Urothelium cell line (cell line): Measurements from ENCODE around the gene TACC3.
A peak's percentile ranks its signal among the peaks of the same experiment; 100 is the strongest.

Experiments used
- DNase-seq: peaks from one replicate; pipeline ENCODE4 v3.0.0; 2011; ENCODE audit warnings: low spot score, mixed read lengths
- FAIRE-seq: peaks from 2 replicates; lab custom pipeline; 2011; peaks lifted over from hg19 to GRCh38; lab: Jason Lieb, UNC

TACC3 gene

GRCh38 chr4:1721003-1721665 is at the start of gene TACC3, which contains the start of gene TMEM129:
TSS of gene TACC3 (plus strand) at chr4:1721521. CDS start at chr4:1723422, 1,901 bp downstream.
TSS of gene TMEM129 (minus strand) at chr4:1721323. CDS start at chr4:1720837, 486 bp downstream.
- FAIRE-seq: no peak

GRCh38 chr4:1673671-1674070 is 47.6 kb upstream of the TACC3 start:
- DNase-seq (no peak), FAIRE-seq (no peak)

More at GRCh38 chr4:1721003-1721665, at the start of gene TACC3, which contains the start of gene TMEM129:
- peak; percentile 95 for DNase-seq

DNA sequence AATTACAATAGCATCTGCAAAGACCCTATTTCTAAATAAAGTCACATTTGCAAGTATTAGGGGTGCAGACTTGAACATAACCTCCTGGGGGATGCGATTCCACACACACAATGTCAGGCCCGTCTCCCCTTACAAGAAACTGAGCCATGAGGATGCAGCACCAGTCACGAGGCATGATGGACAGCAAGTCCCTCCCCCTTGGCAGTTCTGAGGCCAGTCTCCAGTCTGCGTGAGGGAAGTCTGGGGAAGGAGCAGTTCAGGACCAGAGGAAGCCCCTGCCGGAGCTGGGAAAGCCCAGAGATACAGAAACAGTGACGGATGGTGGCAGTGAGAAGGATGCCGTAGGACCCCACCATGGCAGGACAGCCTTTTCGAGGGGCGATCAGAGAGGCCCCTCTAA is 46.6 kb upstream of the TACC3 start:
- no peak for DNase-seq
- no peak for FAIRE-seq

GRCh38 chr4:1675136-1675801 is 46.1 kb upstream of the TACC3 start:
- no peak for FAIRE-seq
- DNase-seq: no peak

GRCh38 chr4:1675802-1676137 is 45.6 kb upstream of the TACC3 start:
- DNase-seq (no peak), FAIRE-seq (no peak)

- DNase-seq (no peak), FAIRE-seq (no peak)
Observed at GRCh38 chr4:1676605-1677525, 44.5 kb upstream of the TACC3 start.

- FAIRE-seq: no peak
- no peak for DNase-seq
Observed at GRCh38 chr4:1678244-1678643, 43.1 kb upstream of the TACC3 start.

DNA sequence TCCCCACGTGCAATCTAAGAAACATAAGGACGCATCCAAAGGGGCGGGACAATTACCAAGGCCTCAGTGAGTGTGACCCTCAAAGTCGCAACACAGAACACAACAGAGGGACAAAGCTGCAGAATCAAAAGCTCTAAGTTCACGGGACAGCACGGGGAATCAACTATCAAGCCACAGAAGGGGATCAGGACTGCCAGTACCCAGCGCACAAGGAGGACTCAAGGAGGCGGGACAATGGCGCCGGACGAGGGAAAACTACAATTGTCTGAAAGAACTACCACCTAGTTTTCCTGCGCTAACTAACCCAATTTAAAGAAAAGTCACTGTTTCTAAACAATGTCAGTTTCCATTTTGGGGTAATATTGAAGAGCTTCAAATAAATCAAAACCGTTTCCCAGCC is 38.5 kb upstream of the TACC3 start:
- DNase-seq (no peak), FAIRE-seq (no peak)

- DNase-seq (no peak), FAIRE-seq (no peak)
Observed at GRCh38 chr4:1683261-1683735, 38.0 kb upstream of the TACC3 start.

DNA sequence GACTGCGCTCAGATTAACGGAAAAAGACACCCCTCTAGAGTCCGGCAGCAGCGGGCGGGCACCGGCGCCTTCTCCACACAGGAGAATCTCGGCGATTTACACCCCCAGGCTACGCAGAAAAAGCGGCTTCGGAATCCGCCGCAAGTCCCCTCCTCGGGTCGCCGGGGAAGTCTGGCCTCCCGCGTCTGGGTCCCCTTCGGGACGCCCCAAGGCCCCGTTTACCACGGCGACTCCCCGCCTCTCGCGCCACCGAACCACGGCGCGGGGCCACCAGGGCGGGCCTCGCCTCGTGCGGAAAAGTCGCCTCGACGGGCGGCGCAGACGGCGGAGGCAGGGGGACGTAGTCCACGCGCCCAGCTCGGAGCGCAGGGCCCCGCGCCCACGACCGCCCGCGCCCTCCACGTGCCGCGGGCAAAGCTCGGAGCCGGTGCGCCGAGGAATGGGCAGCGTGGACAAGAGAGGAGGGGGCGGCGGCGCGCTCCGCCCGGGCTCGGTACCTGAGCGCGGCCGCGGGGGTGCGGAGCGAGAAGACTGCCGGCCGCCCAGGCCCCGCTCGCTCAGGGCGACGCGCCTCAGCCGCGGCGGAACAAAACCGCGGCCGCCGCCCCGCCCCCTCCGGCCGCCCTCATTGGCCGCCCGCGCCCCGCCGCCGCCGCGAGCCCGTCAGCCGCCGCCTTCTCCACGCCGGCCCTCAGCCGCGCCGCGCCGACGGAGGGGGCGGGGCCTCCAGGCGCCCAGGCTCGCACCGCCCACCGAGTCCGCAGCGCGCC is 37.4 kb upstream of the TACC3 start, which contains the start of gene FAM53A:
TSS of gene FAM53A (minus strand) at position 578 of the 770 bp plus-strand sequence. CDS start 15,572 bp downstream, outside the sequence.
- no peak for DNase-seq
- FAIRE-seq: no peak

DNA sequence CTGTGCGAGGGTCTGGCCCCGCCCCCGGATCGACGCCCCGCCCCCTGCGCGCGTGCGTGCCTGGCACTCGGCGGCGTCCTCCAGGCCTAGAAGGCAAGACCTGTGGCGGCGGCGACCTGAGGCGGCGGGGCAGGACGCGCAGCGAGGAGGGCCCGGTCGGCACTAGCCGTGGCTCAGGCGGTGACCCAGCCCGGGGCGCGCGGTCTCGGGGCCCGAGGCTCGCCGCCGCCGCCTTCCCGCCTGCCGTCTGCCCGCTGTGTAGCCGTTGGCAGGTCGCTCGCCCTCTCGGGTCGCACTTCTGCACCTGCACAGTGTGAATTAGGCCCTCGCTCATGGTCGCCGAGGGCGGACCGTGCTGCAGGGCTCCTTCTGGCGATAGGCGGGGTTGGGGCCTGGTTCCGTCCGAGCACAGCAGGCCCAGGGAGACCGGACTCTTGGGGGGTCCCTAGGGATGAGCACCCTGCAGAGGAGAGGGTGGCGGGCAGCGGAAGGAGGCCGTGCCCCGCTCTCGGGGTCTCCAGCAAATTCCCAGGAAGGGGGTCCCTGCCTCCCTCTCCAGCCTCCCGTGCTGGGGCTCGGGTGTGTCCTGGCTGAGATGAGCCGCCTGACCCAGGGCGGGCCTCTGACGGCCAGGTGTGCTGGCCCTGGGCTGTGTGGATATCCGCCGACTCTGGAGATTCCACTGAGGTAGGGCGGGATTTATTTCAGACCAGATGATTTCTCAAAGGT is 36.7 kb upstream of the TACC3 start:
- DNase-seq: no peak
- FAIRE-seq: no peak

DNA sequence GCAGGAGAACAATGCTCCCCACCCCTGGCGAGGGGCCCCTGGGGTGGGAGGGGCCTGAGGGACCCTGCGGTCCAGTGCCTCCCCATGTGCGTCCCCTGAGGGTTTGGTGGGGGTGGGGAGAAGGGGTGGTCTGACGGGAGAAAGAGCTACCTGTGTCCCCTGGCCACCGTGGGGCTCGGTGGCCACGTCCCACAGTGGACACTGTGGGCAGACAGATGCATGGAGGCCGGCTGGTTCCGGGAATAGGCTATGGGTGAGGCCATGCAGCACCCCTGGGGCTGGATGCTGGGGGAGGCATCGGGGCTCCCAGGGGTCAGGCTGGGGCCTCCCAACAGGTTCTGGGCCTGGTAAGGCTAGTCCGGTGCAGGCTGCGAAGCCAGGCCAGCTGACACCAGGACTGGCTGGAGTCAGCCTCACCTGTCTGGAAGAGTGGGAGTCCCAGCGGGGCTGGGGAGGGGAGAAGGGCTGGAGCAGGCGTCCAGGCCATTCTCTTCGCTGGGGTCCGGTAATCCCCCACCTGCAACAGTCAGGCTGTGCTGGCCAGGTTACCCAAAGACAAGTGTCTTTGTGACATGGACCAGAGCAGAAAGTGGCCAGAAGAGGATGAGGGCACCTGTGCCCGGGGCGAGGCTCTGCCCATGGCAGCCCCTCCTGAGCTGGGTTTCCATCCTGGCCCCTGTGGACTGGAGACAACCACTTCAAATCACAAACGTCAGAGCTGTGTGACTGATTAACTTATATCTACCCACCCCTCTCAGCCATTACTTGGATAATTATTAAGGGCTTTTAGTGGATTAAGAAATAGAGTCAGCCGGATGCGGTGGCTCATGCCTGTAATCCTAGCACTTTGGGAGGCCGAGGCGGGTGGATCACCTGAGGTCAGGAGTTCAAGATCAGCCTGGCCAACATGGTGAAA is 35.8 kb upstream of the TACC3 start:
- FAIRE-seq: no peak
- no peak for DNase-seq

DNA sequence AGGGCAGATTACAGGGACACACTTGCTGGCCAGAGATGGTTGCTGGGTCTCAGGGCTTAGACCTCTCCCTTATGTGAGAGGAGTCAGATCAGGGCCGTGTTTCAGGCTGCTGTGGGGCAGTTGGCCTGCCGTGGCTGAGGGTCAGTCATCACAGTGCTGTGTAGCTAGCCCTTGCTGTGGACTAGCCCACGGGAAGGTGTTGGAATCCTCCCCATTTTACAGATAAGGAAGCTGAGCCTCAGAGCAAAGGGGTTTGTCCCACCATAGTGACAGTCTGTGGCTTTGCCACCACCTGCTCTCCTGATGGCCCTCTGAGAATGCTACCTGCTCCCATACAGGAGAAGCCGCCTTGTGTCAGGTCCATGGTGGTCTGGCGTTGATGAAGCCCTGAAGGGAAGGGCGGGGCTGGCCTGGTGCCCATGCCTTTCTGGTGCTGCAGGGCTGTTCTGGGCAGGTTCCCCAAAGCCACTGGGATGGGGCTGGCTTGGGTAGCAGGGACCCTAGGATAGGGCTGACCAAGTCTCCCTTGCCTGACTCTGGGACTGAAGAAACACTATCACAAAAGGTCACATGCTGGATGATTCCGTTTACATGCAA is 34.8 kb upstream of the TACC3 start:
- no peak for FAIRE-seq
- DNase-seq: no peak

DNA sequence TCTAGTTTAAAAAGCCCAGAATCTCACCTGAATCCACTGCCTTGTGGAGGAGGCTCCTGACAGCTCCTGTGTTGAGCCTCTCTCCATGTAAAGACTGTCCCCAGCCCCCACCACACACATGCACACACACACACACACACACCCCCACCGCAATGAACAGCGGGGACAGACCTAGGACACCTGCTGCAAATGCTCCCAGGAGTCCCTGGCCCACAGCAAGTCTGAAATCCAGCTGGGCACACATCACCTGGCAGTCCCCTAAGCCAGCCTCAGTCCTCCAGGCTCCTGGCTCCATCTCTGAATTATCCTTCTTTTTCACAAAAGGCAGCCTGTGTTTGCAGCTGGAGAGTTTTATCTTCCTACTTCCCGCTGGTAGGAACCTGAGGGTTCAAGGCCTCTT is 30.6 kb upstream of the TACC3 start:
- FAIRE-seq (no peak), DNase-seq (no peak)

DNA sequence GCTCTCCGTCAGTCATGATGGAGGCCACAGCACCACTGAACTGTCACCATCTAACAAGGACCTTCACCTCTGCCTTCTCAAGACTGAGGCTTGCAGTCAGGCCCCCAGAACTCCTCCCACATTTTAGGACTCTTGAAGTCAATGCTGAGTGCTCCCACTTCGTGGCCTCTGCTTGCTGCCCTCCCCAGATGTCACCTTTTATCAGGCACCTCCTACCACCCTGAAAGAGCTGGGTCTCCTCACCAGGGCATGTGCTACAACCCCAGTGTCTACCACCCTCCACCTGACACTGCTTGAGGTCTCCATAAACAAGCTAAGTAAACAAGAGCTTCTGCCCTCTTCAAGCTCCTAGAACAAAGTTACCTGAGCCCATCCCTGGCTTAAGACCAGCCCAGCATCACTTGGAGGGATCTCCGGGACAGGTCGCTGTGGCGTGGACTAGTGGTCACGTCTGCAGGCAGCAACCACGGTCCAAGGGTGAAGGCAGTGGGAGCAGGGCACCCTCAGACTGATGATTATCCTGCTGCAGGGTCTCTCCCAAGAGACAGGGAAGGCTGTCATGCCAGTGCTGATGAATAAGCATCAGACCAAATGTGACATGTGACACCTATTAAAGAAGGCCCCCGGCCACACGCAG is 29.5 kb upstream of the TACC3 start:
- DNase-seq (no peak), FAIRE-seq (no peak)

- FAIRE-seq (no peak), DNase-seq (peak; percentile 61)
Observed at GRCh38 chr4:1693131-1693896, 28.0 kb upstream of the TACC3 start.

GRCh38 chr4:1695913-1696312 is 25.4 kb upstream of the TACC3 start:
- FAIRE-seq (no peak), DNase-seq (no peak)
